Stimulated activated CD4-positive, alpha-beta T cell treated with anti-CD3 and anti-CD28 coated beads, Interleukin-1b, Interleukin-23, amount 100 ng/mL, for 1 hour (primary cell): ENCODE results near the gene TPK1.

ENCODE experiments used
- DNase-seq, 2 donors: peaks; one replicate each; pipeline ENCODE4 v3.0.0-alpha.2; 2020; ENCODE audit warnings: low read depth in 2 of 2

Gene TPK1

GRCh38 chr7:144723301-144723700 lies 112.6 kb downstream of the TPK1 start:
- no peak for DNase-seq

- DNase-seq = no peak
Measured at GRCh38 chr7:144720710-144721109, 115.1 kb downstream of the TPK1 start.

- no peak for DNase-seq
Measured at GRCh38 chr7:144720149-144720548, 115.7 kb downstream of the TPK1 start.

GRCh38 chr7:144717720-144718119 lies 118.1 kb downstream of the TPK1 start:
- DNase-seq = no peak

GRCh38 chr7:144713850-144714249 lies 122.0 kb downstream of the TPK1 start:
- no peak for DNase-seq

GRCh38 chr7:144710791-144711190 lies 125.1 kb downstream of the TPK1 start:
- no peak for DNase-seq

- DNase-seq = no peak
Measured at GRCh38 chr7:144709066-144709465, 126.8 kb downstream of the TPK1 start.

GRCh38 chr7:144691240-144691639 lies 144.6 kb downstream of the TPK1 start:
- DNase-seq = no peak

GRCh38 chr7:144682581-144683280 lies 153.1 kb downstream of the TPK1 start:
- DNase-seq = no peak

- no peak for DNase-seq
Measured at GRCh38 chr7:144676492-144676891, 159.4 kb downstream of the TPK1 start.

GRCh38 chr7:144674550-144674949 lies 161.3 kb downstream of the TPK1 start:
- no peak for DNase-seq

- no peak for DNase-seq
Measured at GRCh38 chr7:144672869-144673268, 163.0 kb downstream of the TPK1 start.

- no peak for DNase-seq
Measured at GRCh38 chr7:144671429-144671828, 164.4 kb downstream of the TPK1 start.

- DNase-seq = no peak
Measured at GRCh38 chr7:144670218-144670617, 165.6 kb downstream of the TPK1 start.

- DNase-seq = no peak
Measured at GRCh38 chr7:144668503-144668902, 167.3 kb downstream of the TPK1 start.

GRCh38 chr7:144665689-144666381 lies 170.0 kb downstream of the TPK1 start:
- DNase-seq = no peak

GRCh38 chr7:144659211-144659610 lies 176.6 kb downstream of the TPK1 start:
- DNase-seq = no peak

- no peak for DNase-seq
Measured at GRCh38 chr7:144656965-144657517, 178.8 kb downstream of the TPK1 start.

GRCh38 chr7:144653449-144653848 lies 182.4 kb downstream of the TPK1 start:
- no peak for DNase-seq

- no peak for DNase-seq
Measured at GRCh38 chr7:144650439-144650838, 185.4 kb downstream of the TPK1 start.

- no peak for DNase-seq
Measured at GRCh38 chr7:144649120-144649519, 186.7 kb downstream of the TPK1 start.

GRCh38 chr7:144641389-144642044 lies 194.3 kb downstream of the TPK1 start:
- DNase-seq = no peak

GRCh38 chr7:144632724-144633123 lies 203.1 kb downstream of the TPK1 start:
- no peak for DNase-seq
